Smooth muscle cell of the umbilical artery (primary cell): ENCODE data around the gene ELOVL2. TPM values are rescaled to one million over a fixed set of nuclear protein-coding genes. Genes with fewer than 3 reads are reported as not detected.

Experiments
- total RNA-seq: library from RNA; depleted of rRNA; stranded (reverse); fragments of >200 nt; gene quantifications from 2 replicates; pipeline ENCODE4 v1.2.3, GENCODE V29; 2014

The ELOVL2 gene, protein sequence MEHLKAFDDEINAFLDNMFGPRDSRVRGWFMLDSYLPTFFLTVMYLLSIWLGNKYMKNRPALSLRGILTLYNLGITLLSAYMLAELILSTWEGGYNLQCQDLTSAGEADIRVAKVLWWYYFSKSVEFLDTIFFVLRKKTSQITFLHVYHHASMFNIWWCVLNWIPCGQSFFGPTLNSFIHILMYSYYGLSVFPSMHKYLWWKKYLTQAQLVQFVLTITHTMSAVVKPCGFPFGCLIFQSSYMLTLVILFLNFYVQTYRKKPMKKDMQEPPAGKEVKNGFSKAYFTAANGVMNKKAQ
- 0.65 and 0.89 TPM in 2 replicates for total RNA-seq

GRCh38 chr6:11043961-11044711 is at the start of gene ELOVL2:
ELOVL2 (minus strand) TSS chr6:11044305; CDS start chr6:11044230, 75 bp downstream.

Other genes starting within 250 kb of the ELOVL2 start
- not detected in 2 replicates for gene MAK, start 205.8 kb downstream of the ELOVL2 start, total RNA-seq
- gene GCM2, start 162.3 kb downstream of the ELOVL2 start, total RNA-seq: not detected in 2 replicates
- gene SYCP2L, start 157.3 kb downstream of the ELOVL2 start, total RNA-seq: 0.05 and 0.59 TPM in 2 replicates
- gene SMIM13, start 49.5 kb upstream of the ELOVL2 start, total RNA-seq: 16.4 and 19.3 TPM in 2 replicates
- not detected in 2 replicates for gene ERVFRD-1, start 67.4 kb upstream of the ELOVL2 start, total RNA-seq
- 11.9 and 19.3 TPM in 2 replicates for gene NEDD9, start 188.4 kb upstream of the ELOVL2 start, total RNA-seq